SH-SY5Y (cell line): Measurements from ENCODE around the gene CEP192.

Source experiments
- GATA2 ChIP-seq: IDR thresholded peaks from 2 replicates; pipeline ENCODE4 v1.6.1; 2011; ENCODE audit warnings: mild to moderate bottlenecking, low read depth, low read length
- GATA3 ChIP-seq: IDR thresholded peaks from 2 replicates; pipeline ENCODE4 v1.6.1; 2011; ENCODE audit warnings: low read depth, mild to moderate bottlenecking, low read length, moderate library complexity

The CEP192 gene

DNA sequence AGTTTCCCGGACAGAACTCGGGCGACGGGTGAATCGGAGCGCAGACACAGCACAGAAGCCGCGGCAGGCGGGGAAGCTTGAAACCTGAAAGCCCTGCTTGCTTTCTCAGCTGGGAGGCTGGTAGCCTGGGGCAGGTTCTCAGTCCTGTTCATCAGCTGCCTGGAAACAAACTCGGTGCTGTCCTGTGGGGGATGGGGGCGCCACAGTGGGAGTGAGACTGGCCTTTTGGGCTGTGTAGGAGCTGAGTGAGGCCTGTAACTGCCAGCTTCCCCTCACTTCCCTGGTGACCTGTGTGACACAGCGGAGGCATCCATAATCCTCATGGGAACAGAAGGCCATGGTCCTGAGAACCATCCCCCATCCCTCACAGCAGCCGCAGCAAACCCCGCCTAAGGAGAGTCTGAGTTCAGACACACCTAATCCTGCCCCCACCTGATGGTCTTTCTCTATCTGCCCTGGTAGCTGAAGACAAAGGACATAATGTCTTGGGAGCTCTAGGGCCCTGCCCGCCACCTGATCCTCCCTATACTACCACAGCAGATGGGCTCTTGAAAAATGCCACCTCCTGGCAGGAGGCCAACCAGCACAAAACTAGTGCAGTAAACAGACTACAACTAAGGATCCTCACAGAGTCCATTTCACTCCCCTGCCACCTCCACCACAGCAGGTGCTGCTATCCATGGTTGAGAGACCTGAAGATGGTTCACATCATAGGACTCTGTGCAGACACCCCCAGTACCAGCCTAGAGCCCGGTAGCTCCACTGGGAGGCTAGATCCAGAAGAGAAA, 174.7 kb downstream of the CEP192 start:
- TF ChIP-seq GATA3: no peak

DNA sequence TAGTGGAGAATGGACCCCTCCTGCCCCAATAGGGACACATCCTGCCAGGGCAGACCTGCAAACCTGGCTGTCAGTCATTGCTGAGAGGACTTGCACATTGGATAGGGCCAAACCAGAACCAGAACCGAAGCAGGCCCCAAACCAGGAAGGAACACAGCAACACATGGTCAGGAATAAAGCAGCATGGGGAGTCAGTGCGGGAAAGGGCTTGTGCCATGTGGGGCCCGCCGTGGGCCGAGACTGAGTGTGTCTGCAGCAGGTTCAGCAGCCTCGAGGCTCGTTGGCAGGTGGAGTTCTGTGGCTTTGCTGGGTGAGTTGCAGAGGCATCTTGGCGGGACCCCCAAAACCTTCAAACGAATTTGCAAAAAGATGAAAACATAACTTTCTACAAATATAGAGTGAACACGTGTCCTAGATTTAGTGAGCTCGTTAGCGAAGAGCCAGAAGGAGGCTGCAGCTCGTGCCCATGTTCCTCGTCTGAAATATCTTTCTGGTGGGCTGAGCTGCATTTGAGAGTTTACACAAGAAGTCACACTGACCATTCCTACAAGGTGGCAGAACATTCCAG, 182.5 kb downstream of the CEP192 start:
- TF ChIP-seq GATA3: no peak
- no peak for TF ChIP-seq GATA2
